ENCODE data around the gene AATK.

GRCh38 chr17:81212365-81212764 lies 46.3 kb upstream of the AATK start:
- TF ChIP-seq CTCF (IDR thresholded peaks at IDR 0.05) (no peak), POLR2A (IDR thresholded peaks at IDR 0.05) (no peak), EP300 (IDR thresholded peaks at IDR 0.05) (no peak)

All from tibial nerve (tissue), 4 donors.